Natural killer cell (primary cell): ENCODE results near the gene EIF5AL1. TPM values are rescaled to one million over a fixed set of nuclear protein-coding genes. Genes with fewer than 3 reads are reported as not detected.
A peak's percentile ranks its signal among the peaks of the same experiment; 100 is the strongest.
"Not testable (repeated sequence)": the region's sequence is repeated elsewhere in the genome, so short reads cannot be mapped to it uniquely, and the experiment has no call there.

Experiments
- ATAC-seq, 3 donors: fragments of 150-1000 bp in 2 of 3; fragments of 200-7000 bp in 1 of 3; cut with Tn5 transposase; 1 replicate in 1 of 3; 2 replicates in 2 of 3; pipeline ENCODE4 v1.10.0; 2021; ENCODE audit warnings: mild to moderate bottlenecking in 2 of 3, moderate library complexity in 2 of 3
- DNase-seq, 2 donors: peaks; one replicate each; pipeline versions ENCODE4 v3.0.0 to v3.0.0-alpha.2; 2013 to 2021; ENCODE audit warnings: mixed read lengths in 1 of 2
- H3K27ac ChIP-seq: one replicate; pipeline ENCODE4 v1.5.1; 2013; ENCODE audit warnings: mild to moderate bottlenecking, low read length
- H3K27me3 ChIP-seq: one replicate; pipeline ENCODE4 v1.6.1; 2013; ENCODE audit warnings: low read length; ENCODE audit not compliant: control insufficient read depth, insufficient read depth
- H3K36me3 ChIP-seq: one replicate; pipeline ENCODE4 v1.6.1; 2013; ENCODE audit warnings: low read length; ENCODE audit not compliant: control insufficient read depth, insufficient read depth
- H3K4me1 ChIP-seq: one replicate; pipeline ENCODE4 v1.6.1; 2013; ENCODE audit warnings: low read length; ENCODE audit not compliant: control insufficient read depth, insufficient read depth
- H3K4me3 ChIP-seq: one replicate; pipeline ENCODE4 v1.5.1; 2013; ENCODE audit warnings: low read length
- H3K9me3 ChIP-seq: one replicate; pipeline ENCODE4 v1.6.1; 2013; ENCODE audit warnings: low read length; ENCODE audit not compliant: control insufficient read depth, insufficient read depth
- H3K27ac Mint-ChIP-seq, 2 donors: one replicate each; pipeline ENCODE4 v1.8.0; 2022; ENCODE audit warnings: mild to moderate bottlenecking in 2 of 2, mixed read lengths in 2 of 2, moderate library complexity in 1 of 2
- H3K27me3 Mint-ChIP-seq, 2 donors: one replicate each; pipeline ENCODE4 v1.8.0; 2022; ENCODE audit warnings: low read depth in 2 of 2, mixed read lengths in 2 of 2
- H3K36me3 Mint-ChIP-seq: one replicate; pipeline ENCODE4 v1.8.0; 2022; ENCODE audit warnings: mixed read lengths
- H3K4me1 Mint-ChIP-seq, 2 donors: one replicate each; pipeline ENCODE4 v1.8.0; 2022; ENCODE audit warnings: mixed read lengths in 2 of 2
- H3K4me3 Mint-ChIP-seq: one replicate; pipeline ENCODE4 v1.8.0; 2022; ENCODE audit warnings: mild to moderate bottlenecking, moderate library complexity, mixed read lengths
- H3K9me3 Mint-ChIP-seq, 2 donors: one replicate each; pipeline ENCODE4 v1.8.0; 2022; ENCODE audit warnings: mixed read lengths in 2 of 2
- WGBS: methylation state at CpG from one replicate; pipeline ENCODE4 v1.1.7; 2013; ENCODE audit warnings: missing lambda C conversion rate; ENCODE audit not compliant: insufficient coverage; 5-methylcytosine and 5-hydroxymethylcytosine counted together
- intact Hi-C: fragments of 100-400 bp; cut with micrococcal nuclease; formaldehyde crosslinking; loops from one replicate; pipeline ENCODE4 v1.14.2; 2022
- total RNA-seq, 4 donors: library from RNA; stranded (reverse); fragments of 120-200 nt in 1 of 4; gene quantifications; one replicate each; pipeline versions ENCODE4 v1.2.3 to v1.2.4, GENCODE V29; 2013 to 2022
- TF ChIP-seq, protein P1 (sequence below): fragments of 200-600 bp; IDR thresholded peaks from one replicate; pipeline ENCODE4 v1.8.0; 2022; ENCODE audit warnings: antibody characterized with exemption

Gene EIF5AL1
- total RNA-seq, 3 donors from 2014 or later (not counting 1 experiment from before 2014, with no cell fraction given): 0.13 to 2.0 (median 0.14) TPM

DNA sequence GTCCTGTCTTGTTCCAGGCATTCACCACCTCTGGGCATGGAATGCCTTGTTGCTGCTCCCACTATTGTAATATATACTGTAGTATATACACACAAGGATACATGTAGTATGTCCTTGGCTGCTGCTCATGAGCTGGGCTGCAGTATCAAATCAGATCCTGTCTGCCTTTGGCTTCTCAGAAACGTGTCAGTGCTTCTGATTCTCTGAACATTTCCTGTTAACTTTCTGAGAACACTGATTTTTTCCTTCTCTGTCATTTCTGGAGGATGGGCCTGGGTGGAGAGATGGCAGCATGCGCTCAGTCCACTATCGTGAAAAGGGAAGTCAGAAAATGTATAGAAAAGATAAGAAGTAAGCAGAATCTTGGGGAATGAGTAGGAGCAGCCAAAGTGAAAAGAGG is 35.6 kb downstream of the EIF5AL1 start:
- Mint-ChIP-seq H3K27me3 (peaks cover 7 to 14% of the 10 kb centered on the region in 2 donors), H3K9me3 (no peaks in the 10 kb centered on the region), H3K27ac (no peak overlapping the region), H3K4me3 (no peak overlapping the region), H3K4me1 (no peaks in the 10 kb centered on the region), H3K36me3 (no peaks in the 10 kb centered on the region)
- Histone ChIP-seq H3K36me3 (no peaks in the 10 kb centered on the region), H3K27ac (no peak overlapping the region), H3K4me3 (no peak overlapping the region), H3K4me1 (no peaks in the 10 kb centered on the region), H3K9me3 (no peaks in the 10 kb centered on the region), H3K27me3 (no peaks in the 10 kb centered on the region)
- TF ChIP-seq, protein P1, sequence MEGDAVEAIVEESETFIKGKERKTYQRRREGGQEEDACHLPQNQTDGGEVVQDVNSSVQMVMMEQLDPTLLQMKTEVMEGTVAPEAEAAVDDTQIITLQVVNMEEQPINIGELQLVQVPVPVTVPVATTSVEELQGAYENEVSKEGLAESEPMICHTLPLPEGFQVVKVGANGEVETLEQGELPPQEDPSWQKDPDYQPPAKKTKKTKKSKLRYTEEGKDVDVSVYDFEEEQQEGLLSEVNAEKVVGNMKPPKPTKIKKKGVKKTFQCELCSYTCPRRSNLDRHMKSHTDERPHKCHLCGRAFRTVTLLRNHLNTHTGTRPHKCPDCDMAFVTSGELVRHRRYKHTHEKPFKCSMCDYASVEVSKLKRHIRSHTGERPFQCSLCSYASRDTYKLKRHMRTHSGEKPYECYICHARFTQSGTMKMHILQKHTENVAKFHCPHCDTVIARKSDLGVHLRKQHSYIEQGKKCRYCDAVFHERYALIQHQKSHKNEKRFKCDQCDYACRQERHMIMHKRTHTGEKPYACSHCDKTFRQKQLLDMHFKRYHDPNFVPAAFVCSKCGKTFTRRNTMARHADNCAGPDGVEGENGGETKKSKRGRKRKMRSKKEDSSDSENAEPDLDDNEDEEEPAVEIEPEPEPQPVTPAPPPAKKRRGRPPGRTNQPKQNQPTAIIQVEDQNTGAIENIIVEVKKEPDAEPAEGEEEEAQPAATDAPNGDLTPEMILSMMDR: no peak
- ATAC-seq (no peak), DNase-seq (no peak)
- intact Hi-C loops: no loop called here
- 11% methylated on average over 3 of the region's 3 CpGs for WGBS

DNA sequence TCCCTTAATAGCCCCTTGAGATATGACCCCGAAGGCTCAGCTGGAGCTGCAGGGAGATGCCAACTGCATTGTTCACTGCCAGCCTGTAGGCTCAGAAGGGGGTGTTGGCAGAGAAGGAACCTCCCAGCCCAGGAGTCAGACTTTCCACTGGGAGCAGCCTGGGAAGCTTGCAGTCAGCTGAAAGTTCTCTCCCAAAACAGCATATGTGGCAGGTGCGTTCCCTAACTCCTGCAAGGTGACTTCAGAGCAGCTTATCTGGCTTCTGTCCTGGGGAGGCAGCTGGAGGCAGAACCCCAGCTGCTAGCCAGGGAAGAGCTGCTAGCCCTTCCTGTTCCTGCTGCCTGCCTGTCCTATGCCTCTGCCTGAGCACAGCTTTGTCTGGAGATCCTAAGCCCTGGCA is 39.8 kb downstream of the EIF5AL1 start:
- H3K27me3 Mint-ChIP-seq: peaks cover 7% of the 10 kb centered on the region in 2 donors
- no peak for DNase-seq
- Histone ChIP-seq H3K27me3 (no peaks in the 10 kb centered on the region), H3K9me3 (no peaks in the 10 kb centered on the region), H3K4me1 (no peaks in the 10 kb centered on the region), H3K36me3 (no peaks in the 10 kb centered on the region), H3K27ac (no peak overlapping the region), H3K4me3 (no peak overlapping the region)
- 95% methylated on average over 2 of the region's 2 CpGs for WGBS
- no peaks in the 10 kb centered on the region for H3K36me3 Mint-ChIP-seq
- no peak for ATAC-seq
- H3K9me3 Mint-ChIP-seq: no peaks in the 10 kb centered on the region
- intact Hi-C loops: no loop called here
- TF ChIP-seq, protein P1: no peak
- no peak overlapping the region for H3K27ac Mint-ChIP-seq
- H3K4me3 Mint-ChIP-seq: no peak overlapping the region
- no peaks in the 10 kb centered on the region for H3K4me1 Mint-ChIP-seq

DNA sequence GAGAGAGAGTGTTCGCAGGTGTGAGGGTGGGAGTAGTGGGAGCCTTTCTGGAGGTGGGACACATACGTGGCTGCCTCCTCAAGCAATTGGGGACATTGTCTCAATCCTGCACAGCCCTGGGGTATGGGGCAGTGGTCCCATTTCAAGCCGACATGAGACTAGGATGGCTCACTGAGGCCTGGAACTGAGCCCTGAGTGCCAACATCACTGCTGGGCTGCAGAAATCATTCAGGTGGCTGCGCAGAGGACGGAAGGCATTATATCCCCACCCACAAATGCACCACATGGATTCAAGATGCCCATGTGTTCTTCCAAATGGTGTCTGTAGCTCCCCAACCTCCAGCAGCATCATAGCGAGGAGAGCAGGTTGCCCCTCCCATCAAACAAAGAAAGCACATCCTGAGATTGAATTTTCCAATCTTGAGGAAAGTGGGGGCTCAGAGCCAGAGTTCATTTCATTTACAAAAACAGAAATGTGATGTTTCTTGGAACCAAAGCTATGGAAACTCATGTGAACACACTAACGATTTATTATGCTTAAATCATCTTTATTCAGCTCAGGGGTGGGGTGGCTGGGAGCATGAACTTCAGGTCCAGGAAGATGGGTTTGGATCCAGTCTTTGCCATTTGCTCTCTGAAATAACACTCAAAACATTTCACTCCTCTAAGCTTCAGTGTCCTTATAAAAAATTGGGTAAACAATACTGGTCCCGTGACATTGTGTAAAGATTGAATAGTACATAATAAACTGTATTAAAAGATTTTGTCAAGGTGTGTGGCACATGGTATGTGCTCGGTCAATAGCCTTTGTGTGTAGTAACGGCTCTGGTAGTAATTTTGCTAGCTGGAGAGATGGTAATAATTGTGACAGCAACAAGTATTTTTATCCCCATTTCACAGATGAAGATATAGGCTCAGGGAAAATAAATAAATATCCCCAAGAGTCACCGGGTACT is 43.3 kb downstream of the EIF5AL1 start:
- H3K27ac Mint-ChIP-seq: no peak overlapping the region
- no peak for DNase-seq
- intact Hi-C loops: no loop called here
- TF ChIP-seq, protein P1: no peak
- no peaks in the 10 kb centered on the region for H3K27me3 ChIP-seq
- no peaks in the 10 kb centered on the region for H3K9me3 ChIP-seq
- no peak overlapping the region for H3K27ac ChIP-seq
- no peak for ATAC-seq
- H3K4me3 Mint-ChIP-seq: no peak overlapping the region
- 92% methylated on average over 10 of the region's 11 CpGs for WGBS
- no peak overlapping the region for H3K4me3 ChIP-seq
- H3K36me3 Mint-ChIP-seq: no peaks in the 10 kb centered on the region
- H3K36me3 ChIP-seq: no peaks in the 10 kb centered on the region
- H3K27me3 Mint-ChIP-seq: peaks cover 2 to 3% of the 10 kb centered on the region in 2 donors
- H3K4me1 ChIP-seq: no peaks in the 10 kb centered on the region
- H3K4me1 Mint-ChIP-seq: no peaks in the 10 kb centered on the region
- H3K9me3 Mint-ChIP-seq: no peaks in the 10 kb centered on the region

DNA sequence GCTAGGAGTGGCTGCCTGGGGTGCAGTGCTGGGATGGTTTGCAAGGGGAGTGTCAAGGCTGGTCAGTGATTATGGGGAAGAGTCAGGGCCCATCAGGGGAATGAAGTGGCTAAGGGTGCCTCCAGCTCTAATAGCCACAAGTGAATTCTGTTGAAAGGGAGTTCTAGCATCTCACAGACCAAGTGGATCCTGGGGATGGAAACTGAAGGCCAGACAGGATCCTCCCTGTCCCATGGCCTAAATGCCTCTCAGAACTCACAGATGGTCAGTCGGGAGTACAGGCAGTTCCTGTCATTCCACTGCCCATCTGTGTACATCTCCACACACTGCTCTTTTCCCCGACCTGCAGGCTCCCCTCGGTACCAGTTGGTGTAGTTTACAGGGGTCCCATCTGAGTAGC is 44.6 kb downstream of the EIF5AL1 start:
- H3K27me3 Mint-ChIP-seq, H3K27ac Mint-ChIP-seq, H3K4me3 Mint-ChIP-seq, H3K27me3 ChIP-seq, H3K9me3 Mint-ChIP-seq, H3K4me3 ChIP-seq, H3K36me3 Mint-ChIP-seq, intact Hi-C loops, H3K9me3 ChIP-seq, H3K27ac ChIP-seq, H3K4me1 ChIP-seq, DNase-seq, H3K4me1 Mint-ChIP-seq, H3K36me3 ChIP-seq: not testable (repeated sequence)
- ATAC-seq: peak in 1 of 3 donors; percentile 19
- WGBS: no CpG with 5 or more reads among the region's 3 CpGs
